ENCODE results near the gene FST. TPM values are rescaled to one million over a fixed set of nuclear protein-coding genes. Genes with fewer than 3 reads are reported as not detected.

Gene FST
- total and polyA plus RNA-seq, 2 of the 13 experiments (the other 11 are each of a cell fraction or from before 2014, with no cell fraction given): 38.6 to 136 TPM

GRCh38 chr5:53454719-53455000 lies 25.8 kb upstream of the FST start:
- Histone ChIP-seq H2AFZ (ENCODE audit: low read length) (no peak overlapping the region), H3K4me1 (ENCODE audit: insufficient read depth, low read length) (peaks cover 51% of the 10 kb centered on the region), H3K79me2 (ENCODE audit: insufficient read depth, low read length) (no peaks in the 10 kb centered on the region), H4K20me1 (ENCODE audit: insufficient read depth, low read length) (no peaks in the 10 kb centered on the region), H3K4me2 (ENCODE audit: low read depth, low read length) (no peak overlapping the region), H3K27ac (ENCODE audit: extremely low read length, insufficient read depth, low read length) (no peak overlapping the region), H3K27me3 (ENCODE audit: control insufficient read depth in 1 of 2, insufficient read depth in 2 of 2, low read length in 2 of 2) (peaks cover 0 to 1% of the 10 kb centered on the region in 2 experiments; a peak in 1 of 5 replicates), H3K4me3 (replicated peaks in 1 of 3; ENCODE audit: insufficient read depth in 1 of 3, low read depth in 2 of 3, low read length in 3 of 3) (no peak overlapping the region), H3K9ac (ENCODE audit: insufficient read depth, low read depth, low read length) (no peak overlapping the region), H3K9me3 (ENCODE audit: low read length) (no peaks in the 10 kb centered on the region), H3K36me3 (replicated peaks in 1 of 2; ENCODE audit: control insufficient read depth in 1 of 2, insufficient read depth in 2 of 2, low read length in 2 of 2) (no peaks in the 10 kb centered on the region)
- ATAC-seq: no peak
- intact Hi-C loops (cut with micrococcal nuclease; ENCODE audit: unreplicated experiment): no loop called here
- BruUV-seq (replicated peaks): no TSS peak
- FAIRE-seq: no peak
- POLR2A ChIA-PET: no interaction called here
- 92% methylated on average over 1 of the region's 1 CpG for WGBS (ENCODE audit: low lambda C conversion rate)
- in situ Hi-C loops (cut with HindIII; ENCODE audit: extremely low pct_ligation_motif_present, low pct_unique_long_range_greater_than_20kb): no loop called here
- CTCF ChIA-PET (ENCODE audit: low intra/inter-chr PET ratio, low total read pairs): no interaction called here
- DNase-seq (ENCODE audit: low spot score): no peak
- TF ChIP-seq JUND (CRISPR knock-in tag; IDR thresholded peaks at IDR 0.05) (no peak), SRY (CRISPR knock-in tag; IDR thresholded peaks at IDR 0.05) (no peak), ZFYVE20 (CRISPR knock-in tag; IDR thresholded peaks at IDR 0.05; ENCODE audit: borderline replicate concordance, low read depth) (no peak), POLR2AphosphoS5 (IDR thresholded peaks at IDR 0.05; ENCODE audit: low read depth, low read length) (no peak), ZFP36L2 (CRISPR knock-in tag; IDR thresholded peaks at IDR 0.05) (no peak), BORCS8-MEF2B (CRISPR knock-in tag; IDR thresholded peaks at IDR 0.05) (no peak), POGZ (CRISPR knock-in tag; IDR thresholded peaks at IDR 0.05) (no peak), ZC3H4 (CRISPR knock-in tag; IDR thresholded peaks at IDR 0.05; ENCODE audit: borderline replicate concordance) (no peak), GZF1 (CRISPR knock-in tag; IDR thresholded peaks at IDR 0.05) (no peak), ZNF256 (CRISPR knock-in tag; conservative IDR thresholded peaks at IDR 0.05) (no peak), ZNF34 (CRISPR knock-in tag; IDR thresholded peaks at IDR 0.05; ENCODE audit: borderline replicate concordance) (no peak), ETV6 (CRISPR knock-in tag; conservative IDR thresholded peaks at IDR 0.05) (no peak), ZNF142 (CRISPR knock-in tag; IDR thresholded peaks at IDR 0.05) (no peak), SNAI1 (CRISPR knock-in tag; IDR thresholded peaks at IDR 0.05; ENCODE audit: borderline replicate concordance) (no peak), ZNF713 (CRISPR knock-in tag; IDR thresholded peaks at IDR 0.05) (no peak), PBX2 (CRISPR knock-in tag; IDR thresholded peaks at IDR 0.05) (no peak), ARID5B (CRISPR knock-in tag; IDR thresholded peaks at IDR 0.05) (no peak)

Measured in HepG2 (cell line).